Cerebellar nuclear complex (tissue), 1 donor: ENCODE data around the gene CMTM1.

Experiments used
- DNase-seq, 2 experiments: peaks; one replicate each; lab custom pipeline; 2025; lab: John Stamatoyannopoulos, UW

The CMTM1 gene

GRCh38 chr16:66566051-66566901 is at the start of gene CMTM1:
Gene CMTM1, plus strand, starts transcription at chr16:66566439. Its CDS starts 75 bp downstream, at chr16:66566514.
- DNase-seq: no peak

DNA sequence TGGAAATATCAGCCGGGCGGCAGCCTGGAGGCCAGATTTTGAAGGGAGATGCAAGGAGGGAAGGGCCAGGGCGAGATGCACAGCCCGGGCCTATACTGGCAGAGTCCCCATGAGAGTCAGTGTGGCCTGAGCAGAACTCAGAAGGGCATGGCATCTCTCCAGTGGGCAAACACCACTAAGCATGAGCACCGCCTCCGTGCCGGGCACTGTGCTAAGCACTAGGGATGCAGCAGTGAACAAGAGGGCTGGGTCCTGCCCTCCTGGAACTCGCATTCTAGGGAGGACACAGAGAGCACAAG is 49.8 kb upstream of the CMTM1 start:
- DNase-seq: no peak

GRCh38 chr16:66516808-66517585 is 49.2 kb upstream of the CMTM1 start:
- peak in 1 of 2 experiments; percentile 5 for DNase-seq

DNA sequence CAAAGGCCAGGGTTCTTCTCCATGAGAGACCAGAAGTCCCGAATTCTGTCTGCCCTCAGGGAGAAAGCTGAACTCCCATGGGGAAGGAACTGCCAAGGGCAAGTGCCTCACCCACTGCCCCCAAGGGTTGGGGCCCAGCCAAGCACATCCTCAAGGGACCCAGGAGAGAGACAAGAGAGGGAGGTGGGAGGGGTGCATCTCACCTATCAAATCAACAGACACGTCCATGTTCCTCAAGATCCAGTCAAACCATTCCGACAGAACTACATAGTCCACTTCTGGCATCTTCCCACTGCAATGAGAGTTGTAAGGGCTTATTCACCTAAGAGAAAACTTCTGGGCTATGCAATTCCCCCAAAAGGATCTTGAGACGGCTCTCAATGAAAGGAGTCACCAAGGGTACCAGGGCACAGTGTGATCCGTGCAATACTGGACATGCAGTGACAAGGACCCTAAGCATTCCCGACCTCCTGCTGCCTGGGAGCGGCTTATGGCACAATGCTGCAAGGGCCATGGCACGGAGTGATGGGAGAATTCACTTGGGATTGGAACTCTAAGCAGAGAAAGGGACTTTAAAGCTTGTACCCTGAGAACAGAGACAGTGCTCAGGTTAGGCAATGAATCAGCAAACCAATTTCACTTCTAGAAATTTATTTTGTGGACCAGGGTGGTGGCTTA is 48.5 kb upstream of the CMTM1 start:
- DNase-seq: no peak

GRCh38 chr16:66519482-66520373 is 46.5 kb upstream of the CMTM1 start:
- no peak for DNase-seq

DNA sequence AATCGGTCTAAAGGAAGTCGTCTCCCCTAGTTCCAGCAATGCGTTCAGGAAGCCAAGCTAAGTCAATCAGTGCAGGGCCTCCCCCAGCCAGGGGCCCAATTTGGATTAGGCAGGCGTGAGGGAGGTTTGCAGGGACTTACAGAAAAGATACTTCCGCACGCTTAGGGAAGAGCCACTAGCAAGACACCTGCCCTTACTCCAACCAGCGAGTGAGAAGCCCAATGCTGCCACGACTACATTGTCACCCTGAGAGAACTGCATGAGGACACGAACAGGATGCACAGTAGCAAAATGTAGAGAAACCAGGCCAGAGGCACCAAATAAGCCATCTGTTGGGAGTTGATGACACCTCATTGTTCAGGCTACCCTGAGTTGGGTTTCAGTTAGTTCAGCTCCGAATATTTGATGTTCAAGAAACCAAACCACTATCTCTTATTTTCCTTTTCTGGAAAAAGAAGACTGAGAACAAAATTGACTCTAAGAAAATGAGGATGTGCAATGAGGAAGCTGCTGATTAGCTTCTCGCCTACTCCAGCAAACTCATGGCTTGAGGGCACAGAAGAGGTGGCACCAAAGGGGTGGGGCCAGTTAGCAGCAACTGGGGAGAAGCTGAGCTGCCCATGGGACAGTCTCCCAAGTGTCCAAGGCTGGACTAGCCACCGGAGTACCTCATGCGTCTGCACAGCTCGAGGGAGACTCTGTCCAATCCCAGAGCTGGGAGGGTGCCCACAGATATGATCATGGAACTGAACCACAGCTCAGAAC is 45.7 kb upstream of the CMTM1 start:
- DNase-seq: no peak

GRCh38 chr16:66521252-66521713 is 45.0 kb upstream of the CMTM1 start:
- no peak for DNase-seq

- DNase-seq: no peak
Observed at GRCh38 chr16:66521951-66522771, 44.1 kb upstream of the CMTM1 start.

DNA sequence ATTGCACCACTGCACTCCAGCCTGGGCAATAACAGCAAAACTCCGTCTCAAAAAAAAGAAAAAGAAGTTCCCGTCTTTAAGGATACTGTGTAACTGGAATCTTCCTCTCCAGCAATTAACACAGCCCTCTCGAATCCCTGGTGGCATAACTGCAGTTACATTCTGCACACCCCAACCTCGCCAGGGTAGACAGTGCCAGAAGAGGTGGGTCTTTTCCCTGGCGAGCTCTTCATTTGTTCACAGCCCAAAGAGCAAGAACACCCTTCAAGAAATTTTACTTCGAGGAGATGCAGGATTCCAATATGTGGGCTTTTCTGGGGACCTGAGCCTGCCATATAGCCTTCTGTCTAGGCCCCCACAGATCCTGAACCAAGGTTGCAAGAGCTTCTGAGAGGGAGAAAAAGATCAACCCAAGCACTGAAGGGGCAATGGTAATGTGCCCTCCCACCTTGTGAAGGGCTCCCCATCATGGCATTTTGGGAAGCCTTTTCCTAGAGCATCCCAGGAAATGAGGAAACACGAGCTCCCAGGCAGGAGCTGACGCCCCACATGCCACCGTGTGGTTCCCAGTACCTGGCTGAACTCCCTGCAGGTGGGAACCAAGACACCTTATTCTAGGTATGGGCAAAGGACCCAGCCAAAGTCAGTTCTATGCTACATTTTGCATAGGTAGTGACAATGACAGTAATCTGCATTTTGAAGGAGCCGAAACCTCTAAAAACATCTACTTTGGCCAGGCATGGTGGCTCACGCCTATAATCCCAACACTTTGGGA is 43.2 kb upstream of the CMTM1 start:
- DNase-seq: no peak

DNA sequence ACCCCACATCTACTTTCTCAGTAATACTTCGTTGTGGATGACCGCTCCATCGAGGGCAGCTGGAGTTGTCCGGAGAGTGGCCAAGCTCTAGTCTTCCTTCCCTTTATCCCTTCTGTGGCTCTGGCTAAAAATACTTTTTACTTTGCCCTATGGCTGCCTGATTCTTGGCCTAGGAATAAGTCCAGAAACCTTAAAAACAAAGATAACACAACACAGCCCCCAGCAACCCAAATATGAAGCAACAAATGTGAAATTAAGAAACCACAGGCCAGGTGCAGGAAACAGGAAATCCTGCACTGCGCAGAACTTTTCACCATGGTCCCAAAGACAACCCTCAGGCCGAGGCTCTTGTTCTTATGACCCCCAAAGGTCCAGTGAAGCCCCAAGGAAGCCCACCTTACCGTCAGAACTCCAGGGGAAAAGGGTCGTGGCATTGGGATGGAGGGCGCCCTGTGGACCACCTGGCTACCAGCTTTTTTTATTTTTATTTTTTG is 42.3 kb upstream of the CMTM1 start:
- no peak for DNase-seq

- no peak for DNase-seq
Observed at GRCh38 chr16:66524601-66525164, 41.6 kb upstream of the CMTM1 start.

GRCh38 chr16:66525396-66526180 is 40.7 kb upstream of the CMTM1 start:
- DNase-seq: no peak

DNA sequence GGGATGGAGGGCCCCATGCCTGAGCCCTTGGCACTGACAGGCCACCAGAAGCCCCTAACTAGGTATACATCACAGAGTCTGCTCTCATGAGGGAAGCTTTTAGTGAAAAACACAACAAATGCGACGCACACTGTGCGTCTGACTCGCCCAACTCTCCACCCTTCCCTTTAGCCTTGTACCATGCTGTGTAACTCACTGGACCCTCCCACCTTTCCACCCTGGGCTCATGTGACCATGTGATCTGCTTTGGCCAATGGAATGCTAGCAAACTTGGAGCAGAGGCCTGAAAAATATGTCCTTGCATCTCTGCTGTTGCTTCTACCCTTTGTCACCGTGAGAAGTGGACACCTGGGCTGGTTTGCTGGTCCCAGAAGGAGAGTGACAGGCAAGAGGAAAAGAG is 37.9 kb upstream of the CMTM1 start:
- no peak for DNase-seq

DNA sequence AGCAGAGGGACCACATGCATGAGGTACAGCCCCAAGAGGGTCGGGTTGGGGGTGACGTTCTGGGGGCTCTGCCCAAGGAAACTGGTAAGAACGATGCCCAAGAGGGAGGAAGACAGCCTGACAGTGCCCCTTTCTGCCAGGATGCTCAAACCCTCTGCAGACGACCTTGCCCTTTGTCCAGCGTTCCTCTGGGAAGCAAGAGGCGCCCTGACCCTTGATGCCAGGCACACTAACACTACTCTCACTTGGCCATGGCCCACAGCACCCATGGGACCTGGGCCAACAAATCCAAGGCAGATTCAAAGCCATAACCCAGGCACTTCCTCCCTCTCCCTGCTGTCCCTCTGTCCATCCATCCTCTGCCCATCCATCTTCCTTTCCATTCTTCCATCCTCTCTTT is 36.8 kb upstream of the CMTM1 start:
- DNase-seq: no peak

DNA sequence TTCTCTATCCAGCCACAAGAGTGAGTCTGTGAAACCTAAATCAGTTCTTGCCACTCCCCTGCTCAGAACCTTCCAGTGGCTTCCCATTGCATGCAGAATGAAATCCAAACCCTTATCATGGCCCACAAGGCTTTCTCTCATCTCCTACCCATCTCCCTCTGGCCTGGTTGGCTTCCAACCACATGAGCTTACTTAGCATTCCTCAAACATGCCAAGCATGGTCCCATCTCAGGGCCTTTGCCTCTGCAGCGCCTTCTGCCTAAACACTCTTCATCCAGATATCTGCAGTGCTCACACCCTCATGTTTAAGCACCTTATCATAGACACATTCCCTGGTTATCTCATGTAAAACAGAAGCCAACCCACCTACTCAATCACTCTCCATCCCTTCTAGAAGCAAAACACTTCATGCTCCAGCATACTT is 31.9 kb upstream of the CMTM1 start:
- DNase-seq: no peak

GRCh38 chr16:66536525-66536924 is 29.7 kb upstream of the CMTM1 start:
- no peak for DNase-seq

GRCh38 chr16:66537236-66537635 is 29.0 kb upstream of the CMTM1 start:
- DNase-seq: no peak

DNA sequence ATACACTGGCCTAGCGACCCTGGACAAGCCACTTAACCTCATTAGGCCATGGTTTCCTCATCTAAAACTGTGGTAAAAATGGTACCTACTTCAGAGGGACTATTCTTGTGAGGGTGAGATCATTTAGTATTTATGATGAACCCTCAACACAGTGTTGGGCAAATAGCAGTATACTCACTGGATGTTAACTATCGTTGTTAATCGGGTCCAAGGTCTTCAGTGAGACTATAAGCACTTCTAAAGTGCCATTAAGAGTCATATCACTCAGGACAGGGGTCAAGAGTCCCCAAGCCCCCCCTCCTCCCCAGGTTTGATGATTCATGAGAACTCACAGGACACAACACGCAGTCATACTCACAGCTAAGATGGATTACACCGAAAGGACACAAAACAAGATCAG is 27.3 kb upstream of the CMTM1 start:
- DNase-seq: no peak
